Measurements from ENCODE around the gene PLBD2. TPM values are rescaled to one million over a fixed set of nuclear protein-coding genes. Genes with fewer than 3 reads are reported as not detected.

PLBD2 gene
- total RNA-seq, 2 donors from 2014 or later, result 17.8 to 18.4 TPM

DNA sequence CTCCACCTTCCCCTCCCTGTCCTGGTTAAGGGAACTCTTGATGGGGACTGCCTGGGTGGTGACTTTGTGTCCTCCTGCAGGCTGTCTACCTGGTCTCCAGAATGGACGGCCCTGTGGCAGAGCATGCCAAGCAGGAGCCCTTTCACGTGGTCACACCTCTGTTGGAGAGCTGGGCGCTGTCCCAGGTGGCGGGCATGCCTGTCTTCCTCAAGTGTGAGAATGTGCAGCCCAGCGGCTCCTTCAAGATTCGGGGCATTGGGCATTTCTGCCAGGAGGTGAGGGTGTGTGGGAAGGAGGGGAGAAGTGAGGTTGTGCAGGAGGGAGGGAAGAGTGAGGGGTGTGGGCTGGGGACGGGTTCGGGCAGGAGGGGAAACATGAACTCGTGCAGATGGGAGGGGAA lies 69.5 kb downstream of the PLBD2 start:
- 82 to 91% methylated on average over 6 to 9 of the region's 9 CpGs for WGBS, 2 donors
- no peaks in the 10 kb centered on the region for H3K27me3 ChIP-seq
- H3K27ac ChIP-seq, result no peak overlapping the region
- peaks cover 8% of the 10 kb centered on the region for H3K4me1 ChIP-seq
- intact Hi-C loops (cut with DNase I), result loop anchor here (10.0 kb wide), 2 partner anchors 113 to 233 kb away; no protein-coding TSS in a partner anchor
- no peaks in the 10 kb centered on the region for H3K36me3 ChIP-seq (replicated peaks in 1 of 2; ENCODE audit: insufficient read depth in 1 of 2, low read depth in 2 of 2)
- TF ChIP-seq, protein P1, sequence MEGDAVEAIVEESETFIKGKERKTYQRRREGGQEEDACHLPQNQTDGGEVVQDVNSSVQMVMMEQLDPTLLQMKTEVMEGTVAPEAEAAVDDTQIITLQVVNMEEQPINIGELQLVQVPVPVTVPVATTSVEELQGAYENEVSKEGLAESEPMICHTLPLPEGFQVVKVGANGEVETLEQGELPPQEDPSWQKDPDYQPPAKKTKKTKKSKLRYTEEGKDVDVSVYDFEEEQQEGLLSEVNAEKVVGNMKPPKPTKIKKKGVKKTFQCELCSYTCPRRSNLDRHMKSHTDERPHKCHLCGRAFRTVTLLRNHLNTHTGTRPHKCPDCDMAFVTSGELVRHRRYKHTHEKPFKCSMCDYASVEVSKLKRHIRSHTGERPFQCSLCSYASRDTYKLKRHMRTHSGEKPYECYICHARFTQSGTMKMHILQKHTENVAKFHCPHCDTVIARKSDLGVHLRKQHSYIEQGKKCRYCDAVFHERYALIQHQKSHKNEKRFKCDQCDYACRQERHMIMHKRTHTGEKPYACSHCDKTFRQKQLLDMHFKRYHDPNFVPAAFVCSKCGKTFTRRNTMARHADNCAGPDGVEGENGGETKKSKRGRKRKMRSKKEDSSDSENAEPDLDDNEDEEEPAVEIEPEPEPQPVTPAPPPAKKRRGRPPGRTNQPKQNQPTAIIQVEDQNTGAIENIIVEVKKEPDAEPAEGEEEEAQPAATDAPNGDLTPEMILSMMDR (IDR thresholded peaks at IDR 0.05), result no peak
- TF ChIP-seq POLR2A (IDR thresholded peaks at IDR 0.05), result no peak
- no peak overlapping the region for H3K4me3 ChIP-seq
- DNase-seq, result no peak
- no peaks in the 10 kb centered on the region for H3K9me3 ChIP-seq
- no peak for ATAC-seq

DNA sequence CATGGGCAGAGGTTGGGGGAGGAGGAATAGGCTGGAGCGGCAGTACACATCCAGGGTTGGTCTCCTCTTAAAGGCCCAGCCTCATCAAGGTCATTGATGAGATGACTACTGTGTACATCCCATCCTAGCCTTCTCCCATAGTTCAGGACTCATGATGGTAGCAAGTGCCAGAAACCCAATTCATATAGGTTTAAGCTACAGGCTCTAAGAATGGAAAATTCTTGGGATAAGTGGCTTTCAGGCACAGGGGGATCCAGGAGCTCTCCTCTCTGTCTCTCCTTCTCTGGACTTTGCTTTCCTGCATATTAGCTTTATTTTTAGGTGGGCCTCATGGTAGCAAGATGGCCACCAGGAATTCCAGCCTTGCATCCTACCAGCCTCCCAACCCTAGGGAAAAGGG lies 70.1 kb downstream of the PLBD2 start:
- Histone ChIP-seq H3K4me1 (peaks cover 2% of the 10 kb centered on the region), H3K9me3 (no peaks in the 10 kb centered on the region), H3K27ac (no peak overlapping the region), H3K4me3 (no peak overlapping the region), H3K36me3 (replicated peaks in 1 of 2; ENCODE audit: insufficient read depth in 1 of 2, low read depth in 2 of 2) (no peaks in the 10 kb centered on the region), H3K27me3 (no peaks in the 10 kb centered on the region)
- 87 to 100% methylated on average over 1 of the region's 1 CpG for WGBS, 2 donors
- intact Hi-C loops (cut with DNase I), result loop anchor here (10.0 kb wide), 2 partner anchors 114 to 234 kb away; no protein-coding TSS in a partner anchor
- ATAC-seq (no peak), DNase-seq (no peak)
- no peak for TF ChIP-seq POLR2A (IDR thresholded peaks at IDR 0.05)
- TF ChIP-seq, protein P1 (IDR thresholded peaks at IDR 0.05), result no peak

DNA sequence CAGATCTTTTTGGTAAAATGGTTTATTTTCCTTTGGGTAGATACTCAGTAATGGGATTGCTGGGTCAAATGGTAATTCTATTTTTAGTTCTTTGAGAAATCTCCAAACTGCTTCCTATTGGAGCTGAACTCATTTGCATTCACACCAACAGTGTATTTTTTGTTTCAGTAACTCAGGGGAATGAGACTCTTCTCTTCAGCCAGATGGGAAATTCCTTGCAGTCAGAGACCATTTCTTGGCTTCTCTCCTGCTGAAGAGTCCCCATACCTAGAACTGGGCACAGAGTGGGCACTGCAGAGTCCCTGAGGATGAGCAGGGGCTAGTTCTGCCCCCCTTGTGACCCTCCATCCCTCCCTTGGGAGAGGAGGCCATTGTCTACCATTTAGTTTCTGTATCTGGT lies 74.6 kb downstream of the PLBD2 start:
- Histone ChIP-seq H3K4me1 (no peaks in the 10 kb centered on the region), H3K4me3 (no peak overlapping the region), H3K9me3 (no peaks in the 10 kb centered on the region), H3K27ac (no peak overlapping the region), H3K36me3 (replicated peaks in 1 of 2; ENCODE audit: insufficient read depth in 1 of 2, low read depth in 2 of 2) (no peaks in the 10 kb centered on the region), H3K27me3 (no peaks in the 10 kb centered on the region)
- TF ChIP-seq, protein P1 (IDR thresholded peaks at IDR 0.05), result no peak
- TF ChIP-seq POLR2A (IDR thresholded peaks at IDR 0.05), result no peak
- ATAC-seq (no peak), DNase-seq (no peak)
- intact Hi-C loops (cut with DNase I), result loop anchor here (10.0 kb wide), 1 partner anchor 482 kb away; no protein-coding TSS in a partner anchor

DNA sequence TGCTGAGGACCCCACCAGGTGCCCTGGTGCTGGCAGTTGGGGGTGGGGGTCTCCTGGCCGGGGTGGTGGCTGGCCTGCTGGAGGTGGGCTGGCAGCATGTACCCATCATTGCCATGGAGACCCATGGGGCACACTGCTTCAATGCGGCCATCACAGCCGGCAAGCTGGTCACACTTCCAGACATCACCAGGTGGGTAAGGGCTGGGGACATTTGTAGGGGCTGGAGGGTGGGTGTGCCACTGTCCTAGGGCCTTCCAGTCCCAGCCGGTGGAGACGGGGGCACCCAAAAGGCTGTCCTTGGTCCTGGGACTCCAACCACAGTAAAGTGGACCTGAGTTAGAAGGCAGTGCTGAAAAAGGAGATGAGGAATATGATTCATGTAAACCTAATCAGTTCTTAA lies 77.0 kb downstream of the PLBD2 start:
- Histone ChIP-seq H3K9me3 (no peaks in the 10 kb centered on the region), H3K27me3 (no peaks in the 10 kb centered on the region), H3K27ac (no peak overlapping the region), H3K4me1 (peaks cover 5% of the 10 kb centered on the region), H3K4me3 (no peak overlapping the region), H3K36me3 (replicated peaks in 1 of 2; ENCODE audit: insufficient read depth in 1 of 2, low read depth in 2 of 2) (no peaks in the 10 kb centered on the region)
- no peak for DNase-seq
- TF ChIP-seq, protein P1 (IDR thresholded peaks at IDR 0.05), result no peak
- TF ChIP-seq POLR2A (IDR thresholded peaks at IDR 0.05), result no peak
- 93 to 100% methylated on average over 2 to 4 of the region's 5 CpGs for WGBS, 2 donors
- intact Hi-C loops (cut with DNase I), result loop anchor here (10.0 kb wide), 1 partner anchor 479 kb away; no protein-coding TSS in a partner anchor
- ATAC-seq, result no peak

DNA sequence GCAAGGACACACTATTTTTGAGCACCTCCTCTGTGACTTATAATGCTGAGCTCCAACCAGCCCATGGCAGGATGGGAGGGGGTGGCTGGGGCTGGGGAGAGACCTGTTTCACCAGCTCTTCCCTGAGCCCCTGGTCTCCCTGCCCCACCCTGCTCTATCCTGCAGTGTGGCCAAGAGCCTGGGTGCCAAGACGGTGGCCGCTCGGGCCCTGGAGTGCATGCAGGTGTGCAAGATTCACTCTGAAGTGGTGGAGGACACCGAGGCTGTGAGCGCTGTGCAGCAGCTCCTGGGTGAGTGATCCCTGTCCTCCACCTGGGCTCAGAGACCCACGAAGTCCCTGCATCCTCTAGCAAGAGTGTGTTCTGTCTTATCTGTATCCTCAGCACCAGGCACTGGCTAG lies 78.2 kb downstream of the PLBD2 start:
- DNase-seq (no peak), ATAC-seq (no peak)
- Histone ChIP-seq H3K4me3 (no peak overlapping the region), H3K4me1 (peaks cover 15% of the 10 kb centered on the region), H3K9me3 (no peaks in the 10 kb centered on the region), H3K27ac (no peak overlapping the region), H3K27me3 (no peaks in the 10 kb centered on the region), H3K36me3 (replicated peaks in 1 of 2; ENCODE audit: insufficient read depth in 1 of 2, low read depth in 2 of 2) (no peaks in the 10 kb centered on the region)
- intact Hi-C loops (cut with DNase I), result loop anchor here (10.0 kb wide), 1 partner anchor 478 kb away; no protein-coding TSS in a partner anchor
- TF ChIP-seq, protein P1 (IDR thresholded peaks at IDR 0.05), result no peak
- TF ChIP-seq POLR2A (IDR thresholded peaks at IDR 0.05), result no peak
- WGBS, 2 donors, result 67 to 78% methylated on average over 3 to 6 of the region's 6 CpGs

Data from body of pancreas (tissue), 4 donors.